ENCODE data around the gene FYB1.
"Not testable (repeated sequence)": the region's sequence is repeated elsewhere in the genome, so short reads cannot be mapped to it uniquely, and the experiment has no call there.

FYB1 gene

GRCh38 chr5:39226100-39226451 is 6.7 kb upstream of the FYB1 start:
- no peak for DNase-seq (ENCODE audit: low spot score)

GRCh38 chr5:39225405-39226099 is 6.2 kb upstream of the FYB1 start:
- no peak for DNase-seq (ENCODE audit: low spot score)

- DNase-seq (ENCODE audit: low spot score) = no peak
Measured at GRCh38 chr5:39224196-39224761, 4.9 kb upstream of the FYB1 start.

GRCh38 chr5:39223565-39224156 is 4.3 kb upstream of the FYB1 start:
- DNase-seq (ENCODE audit: low spot score) = no peak

GRCh38 chr5:39221671-39222070 is 2.3 kb upstream of the FYB1 start:
- not testable (repeated sequence) for DNase-seq (ENCODE audit: low spot score)

- no peak for DNase-seq (ENCODE audit: low spot score)
Measured at GRCh38 chr5:39220280-39221030, 1.1 kb upstream of the FYB1 start.

- DNase-seq (ENCODE audit: low spot score) = no peak
Measured at GRCh38 chr5:39218482-39219402, 621 bp downstream of the FYB1 start.

GRCh38 chr5:39217365-39218281 is 1.7 kb downstream of the FYB1 start:
- peak; percentile 64 for DNase-seq (ENCODE audit: low spot score)

- no peak for DNase-seq (ENCODE audit: low spot score)
Measured at GRCh38 chr5:39216631-39217030, 2.7 kb downstream of the FYB1 start.

- DNase-seq (ENCODE audit: low spot score) = no peak
Measured at GRCh38 chr5:39215857-39216256, 3.5 kb downstream of the FYB1 start.

GRCh38 chr5:39214912-39215709 is 4.3 kb downstream of the FYB1 start:
- no peak for DNase-seq (ENCODE audit: low spot score)

- no peak for DNase-seq (ENCODE audit: low spot score)
Measured at GRCh38 chr5:39213447-39214207, 5.7 kb downstream of the FYB1 start.

- no peak for DNase-seq (ENCODE audit: low spot score)
Measured at GRCh38 chr5:39211773-39212172, 7.6 kb downstream of the FYB1 start.

- DNase-seq (ENCODE audit: low spot score) = no peak
Measured at GRCh38 chr5:39209924-39210323, 9.4 kb downstream of the FYB1 start.

- DNase-seq (ENCODE audit: low spot score) = no peak
Measured at GRCh38 chr5:39208471-39208870, 10.9 kb downstream of the FYB1 start.

- no peak for DNase-seq (ENCODE audit: low spot score)
Measured at GRCh38 chr5:39207345-39208045, 11.9 kb downstream of the FYB1 start.

GRCh38 chr5:39206630-39207321 is 12.6 kb downstream of the FYB1 start:
- no peak for DNase-seq (ENCODE audit: low spot score)

- DNase-seq (ENCODE audit: low spot score) = no peak
Measured at GRCh38 chr5:39205550-39205949, 13.8 kb downstream of the FYB1 start.
